ENCODE data around the gene ASB18.

The ASB18 gene

GRCh38 chr2:236254674-236255073, 9.5 kb downstream of the ASB18 start:
- H3K4me3 ChIP-seq (ENCODE audit: low read length), result no peak overlapping the region
- no peak for TF ChIP-seq CTCF (conservative IDR thresholded peaks at IDR 0.05; ENCODE audit: low read depth, low read length)
- DNase-seq (ENCODE audit: low read depth), result no peak

GRCh38 chr2:236254001-236254400, 10.2 kb downstream of the ASB18 start:
- no peak for TF ChIP-seq CTCF (conservative IDR thresholded peaks at IDR 0.05; ENCODE audit: low read depth, low read length)
- H3K4me3 ChIP-seq (ENCODE audit: low read length), result no peak overlapping the region
- no peak for DNase-seq (ENCODE audit: low read depth)

- no peak for TF ChIP-seq CTCF (conservative IDR thresholded peaks at IDR 0.05; ENCODE audit: low read depth, low read length)
- DNase-seq (ENCODE audit: low read depth), result no peak
Observed at GRCh38 chr2:236252602-236253001, 11.6 kb downstream of the ASB18 start.

GRCh38 chr2:236250909-236251579, 13.2 kb downstream of the ASB18 start:
- no peak overlapping the region for H3K4me3 ChIP-seq (ENCODE audit: low read length)
- no peak for DNase-seq (ENCODE audit: low read depth)
- TF ChIP-seq CTCF (conservative IDR thresholded peaks at IDR 0.05; ENCODE audit: low read depth, low read length), result no peak

More at GRCh38 chr2:236252602-236253001, 11.6 kb downstream of the ASB18 start:
- no peak overlapping the region for H3K4me3 ChIP-seq (ENCODE audit: low read length)

GRCh38 chr2:236250286-236250685, 13.9 kb downstream of the ASB18 start:
- H3K4me3 ChIP-seq (ENCODE audit: low read length), result no peak overlapping the region
- DNase-seq (ENCODE audit: low read depth), result no peak
- no peak for TF ChIP-seq CTCF (conservative IDR thresholded peaks at IDR 0.05; ENCODE audit: low read depth, low read length)

GRCh38 chr2:236249066-236249465, 15.1 kb downstream of the ASB18 start:
- no peak for TF ChIP-seq CTCF (conservative IDR thresholded peaks at IDR 0.05; ENCODE audit: low read depth, low read length)

GRCh38 chr2:236246711-236247246, 17.4 kb downstream of the ASB18 start:
- TF ChIP-seq CTCF (conservative IDR thresholded peaks at IDR 0.05; ENCODE audit: low read depth, low read length), result no peak
- DNase-seq (ENCODE audit: low read depth), result no peak
- H3K4me3 ChIP-seq (ENCODE audit: low read length), result no peak overlapping the region

More at GRCh38 chr2:236249066-236249465, 15.1 kb downstream of the ASB18 start:
- no peak overlapping the region for H3K4me3 ChIP-seq (ENCODE audit: low read length)
- DNase-seq (ENCODE audit: low read depth), result no peak
